HG03575 (cell line): Measurements from ENCODE around the gene RBP3.

Experiments used
- ATAC-seq: cut with Tn5 transposase; IDR thresholded peaks from one replicate; pipeline ENCODE4 v1.9.1; 2021; ENCODE audit not compliant: unreplicated experiment, insufficient number of reproducible peaks, low FRiP score; ENCODE audit errors: extremely low read depth

The RBP3 gene

GRCh38 chr10:47406548-47406869, 58.3 kb downstream of the RBP3 start:
- no peak for ATAC-seq

GRCh38 chr10:47406870-47407691, 58.9 kb downstream of the RBP3 start:
- ATAC-seq: no peak
